CD1c-positive myeloid dendritic cell (primary cell): ENCODE measurements around the gene ITPK1.

ENCODE experiments used
- DNase-seq: peaks from one replicate; pipeline ENCODE4 v3.0.0-alpha.2; 2016; ENCODE audit errors: extremely low spot score

ITPK1 gene

DNA sequence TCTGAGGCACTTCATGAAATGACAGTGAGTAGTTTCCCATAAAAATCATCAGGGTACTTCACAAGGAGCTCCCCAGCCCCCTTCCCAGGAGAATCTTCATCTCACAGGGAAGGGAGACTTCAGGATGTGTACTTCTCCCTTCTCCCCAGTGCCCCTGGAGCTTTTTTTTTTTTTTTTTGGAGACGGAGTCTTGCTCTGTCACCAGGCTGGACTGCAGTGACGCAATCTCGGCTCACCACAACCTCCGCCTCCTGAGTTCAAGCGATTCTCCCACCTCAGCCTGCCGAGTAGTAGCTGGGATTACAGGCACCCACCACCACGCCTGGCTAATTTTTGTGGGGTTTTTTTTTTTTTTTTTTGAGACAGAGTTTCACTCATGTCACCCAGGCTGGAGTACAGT lies 10.4 kb downstream of the ITPK1 start:
- peak; percentile 72 for DNase-seq

DNA sequence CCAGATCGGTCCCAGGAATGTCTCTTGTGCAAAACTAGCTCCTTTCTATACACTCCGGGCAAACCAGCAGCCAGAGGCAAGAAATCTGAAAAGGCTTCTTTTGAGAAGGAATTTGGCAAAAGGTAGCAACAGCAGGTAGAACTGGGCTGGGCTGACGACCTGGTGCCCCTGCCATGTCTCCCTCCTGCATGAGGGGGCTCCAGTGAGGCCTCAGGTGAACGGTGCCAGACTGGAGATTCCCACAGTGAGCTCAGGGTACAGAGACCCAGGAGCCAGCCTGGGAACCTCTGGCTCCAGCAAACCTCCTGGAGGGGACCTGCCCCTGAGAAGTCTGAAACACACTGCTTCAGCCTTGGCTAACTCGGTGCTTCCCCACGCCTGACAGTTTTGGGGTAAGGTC lies 10.8 kb downstream of the ITPK1 start:
- no peak for DNase-seq

DNA sequence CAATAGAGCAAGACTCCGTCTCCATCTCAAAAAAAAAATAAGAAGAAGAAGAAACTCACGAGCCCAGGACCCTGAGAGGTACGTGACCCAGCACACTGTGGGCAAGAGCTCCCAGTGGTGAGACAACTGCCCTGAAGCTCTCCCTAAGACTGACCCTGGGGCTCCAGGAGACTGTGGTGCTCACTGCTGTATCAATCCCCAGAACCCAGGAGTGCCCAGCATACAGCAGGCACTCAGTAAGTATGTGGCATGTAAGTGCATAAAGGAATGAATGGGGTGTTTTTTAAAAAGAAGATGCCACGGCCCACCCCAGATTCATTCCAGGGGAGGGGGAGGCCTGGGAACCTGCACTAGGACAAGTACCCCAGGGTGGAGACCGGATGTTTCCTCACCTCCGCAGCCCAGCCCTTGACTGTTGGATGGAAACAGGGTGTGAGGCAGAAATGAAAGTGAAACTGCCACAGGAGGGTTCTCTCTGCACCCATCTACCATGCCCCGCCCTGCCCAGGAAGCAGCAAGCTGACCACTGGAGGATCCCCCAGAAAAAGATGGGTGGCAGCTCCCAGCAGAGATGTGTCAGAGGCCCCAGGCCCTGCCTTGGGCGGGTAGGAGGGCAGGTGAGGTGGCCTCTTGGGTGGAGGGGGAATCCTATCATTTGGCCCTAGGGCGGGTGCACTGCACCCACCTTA lies 12.2 kb downstream of the ITPK1 start:
- DNase-seq, result peak; percentile 56

DNA sequence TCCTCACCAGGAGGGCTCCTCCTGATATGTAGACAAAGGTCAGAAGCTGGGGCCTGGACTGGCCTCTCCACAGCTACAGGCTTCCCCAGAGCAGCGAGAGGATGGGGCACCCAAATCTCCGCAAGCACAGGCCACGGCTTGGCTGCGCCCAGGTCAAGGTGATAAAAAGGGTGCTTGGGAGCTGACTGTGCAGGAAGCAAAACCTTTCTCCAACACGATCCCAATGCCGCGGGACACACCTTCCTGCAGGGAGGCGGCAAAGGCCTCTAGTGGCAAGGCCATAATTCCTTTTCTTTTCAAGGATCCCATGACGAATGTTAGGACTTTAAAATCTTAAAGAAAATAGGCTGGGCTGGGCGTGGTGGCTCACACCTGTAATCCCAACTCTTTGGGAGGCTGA lies 13.6 kb downstream of the ITPK1 start:
- no peak for DNase-seq

DNA sequence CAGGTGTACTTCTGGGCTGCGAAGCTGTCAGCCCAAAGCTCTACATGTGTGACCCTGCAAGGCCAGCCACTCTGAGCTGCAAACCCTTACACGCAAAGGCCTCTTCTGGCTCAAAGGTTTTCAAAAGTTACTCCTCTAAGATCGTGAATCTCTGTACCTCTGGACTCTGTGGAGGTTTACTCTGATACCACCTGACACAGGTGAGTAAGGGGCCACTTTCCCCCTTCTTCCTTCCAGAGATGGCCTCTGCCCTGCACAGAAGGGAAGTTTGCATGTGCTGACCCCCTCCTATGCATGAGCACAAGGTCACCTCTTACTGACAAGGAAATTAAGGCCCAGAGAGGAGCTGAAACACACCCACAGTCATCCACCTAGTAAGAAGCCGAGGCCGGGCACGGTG lies 14.5 kb downstream of the ITPK1 start:
- no peak for DNase-seq

DNA sequence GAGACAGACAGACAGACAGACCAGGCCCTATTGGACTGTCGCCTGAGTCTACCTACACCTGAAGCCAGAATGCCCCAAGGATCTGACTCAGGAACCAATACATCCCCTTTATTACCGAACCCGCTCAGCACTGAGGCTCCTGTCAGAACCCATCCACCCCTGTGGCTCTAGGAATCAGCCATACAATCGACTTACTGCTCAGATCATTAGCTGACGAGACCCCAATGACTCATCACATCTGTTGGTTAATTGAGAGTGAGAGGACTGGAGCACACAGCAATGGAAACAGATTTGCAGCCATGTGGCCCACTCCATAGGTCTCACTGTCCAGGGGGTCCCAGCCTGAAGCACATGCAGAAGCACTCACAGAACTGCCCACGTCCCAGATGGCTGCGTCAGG lies 15.2 kb downstream of the ITPK1 start:
- no peak for DNase-seq

DNA sequence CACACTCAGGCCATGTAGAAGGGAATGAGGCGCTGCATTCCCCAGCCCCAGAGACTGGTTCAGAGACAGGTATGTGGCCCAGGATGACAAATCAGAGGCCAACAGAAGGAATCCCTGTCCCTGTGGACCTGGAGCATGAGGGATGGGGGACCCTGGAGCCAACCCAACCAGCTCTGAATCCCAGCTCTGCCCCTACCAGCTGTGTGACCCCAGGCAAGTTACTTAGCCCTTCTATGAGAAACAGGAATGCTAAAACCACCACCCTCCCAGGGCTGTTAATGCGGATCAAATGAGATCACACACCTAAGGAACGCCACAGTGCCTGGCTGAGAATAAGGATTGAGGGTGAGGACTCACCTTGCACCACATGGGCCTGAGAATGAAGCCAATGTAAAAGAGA lies 15.6 kb downstream of the ITPK1 start:
- no peak for DNase-seq

DNA sequence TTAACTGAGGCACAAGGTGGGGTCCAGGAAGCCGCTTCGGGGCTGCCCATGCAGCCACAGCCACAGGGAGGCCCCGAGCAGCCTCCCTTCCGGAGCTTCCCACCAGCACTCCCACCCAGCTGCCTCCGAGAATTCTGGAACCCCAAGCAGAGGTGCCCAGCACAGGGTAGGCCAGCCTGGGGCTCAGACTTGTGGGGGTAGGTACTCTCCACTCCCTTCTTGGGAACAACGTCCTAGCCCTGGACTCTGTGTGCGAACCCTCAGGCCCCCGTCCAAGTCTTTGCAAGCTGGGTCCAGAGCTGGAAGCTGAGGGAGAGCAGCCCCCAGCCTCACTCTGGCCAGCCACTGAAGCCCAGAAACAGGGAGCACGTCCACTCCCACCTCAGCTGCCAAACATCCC lies 16.1 kb downstream of the ITPK1 start:
- DNase-seq, result no peak

DNA sequence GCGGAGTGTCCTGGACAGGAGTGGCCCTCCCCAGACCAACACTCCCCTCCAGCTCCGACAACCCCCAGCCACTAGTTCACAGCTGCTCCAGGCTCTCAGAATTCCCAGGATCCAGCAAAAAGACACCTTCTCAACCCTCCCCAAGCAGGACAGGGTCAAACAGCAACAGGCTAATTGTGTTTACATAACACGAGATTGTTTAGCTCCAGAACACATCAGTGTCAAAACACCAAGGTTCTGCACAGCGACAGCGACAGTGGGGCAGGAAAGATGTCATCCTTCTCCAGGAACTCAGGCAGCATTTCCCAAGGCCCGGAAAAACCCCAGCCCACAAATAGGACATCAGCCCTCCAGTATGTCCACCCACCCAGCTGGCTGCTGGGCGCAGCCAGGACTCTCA lies 16.5 kb downstream of the ITPK1 start:
- no peak for DNase-seq

DNA sequence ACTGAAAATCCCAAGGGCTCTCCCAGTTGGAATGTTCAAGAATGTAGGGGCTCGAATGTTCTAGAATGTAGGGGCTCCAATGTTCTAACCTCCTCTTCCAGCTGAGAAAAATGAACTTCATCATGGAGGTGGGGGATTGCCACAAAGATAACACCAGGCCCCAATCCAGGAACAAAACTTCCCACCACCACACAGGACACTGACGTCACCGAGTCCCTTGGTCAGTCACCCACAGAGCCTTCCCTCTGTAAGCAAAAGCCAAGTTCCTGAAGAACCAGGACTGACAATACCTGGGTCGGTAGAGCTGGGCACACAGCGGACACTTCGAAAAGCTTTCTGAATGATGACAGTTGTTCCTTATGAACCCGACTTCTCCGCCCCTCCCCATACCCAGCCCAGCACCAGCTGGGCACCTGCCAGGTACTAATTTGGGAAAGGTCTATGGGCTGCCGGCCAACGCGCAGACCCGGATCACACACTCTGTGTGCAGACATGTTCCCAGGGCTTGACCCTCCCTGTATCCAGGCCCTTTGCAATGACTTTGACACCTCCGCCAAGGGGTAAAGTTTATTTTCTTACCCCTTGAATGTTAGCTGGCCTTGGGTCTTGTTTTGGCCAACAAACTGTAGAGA lies 18.9 kb downstream of the ITPK1 start:
- DNase-seq, result no peak

DNA sequence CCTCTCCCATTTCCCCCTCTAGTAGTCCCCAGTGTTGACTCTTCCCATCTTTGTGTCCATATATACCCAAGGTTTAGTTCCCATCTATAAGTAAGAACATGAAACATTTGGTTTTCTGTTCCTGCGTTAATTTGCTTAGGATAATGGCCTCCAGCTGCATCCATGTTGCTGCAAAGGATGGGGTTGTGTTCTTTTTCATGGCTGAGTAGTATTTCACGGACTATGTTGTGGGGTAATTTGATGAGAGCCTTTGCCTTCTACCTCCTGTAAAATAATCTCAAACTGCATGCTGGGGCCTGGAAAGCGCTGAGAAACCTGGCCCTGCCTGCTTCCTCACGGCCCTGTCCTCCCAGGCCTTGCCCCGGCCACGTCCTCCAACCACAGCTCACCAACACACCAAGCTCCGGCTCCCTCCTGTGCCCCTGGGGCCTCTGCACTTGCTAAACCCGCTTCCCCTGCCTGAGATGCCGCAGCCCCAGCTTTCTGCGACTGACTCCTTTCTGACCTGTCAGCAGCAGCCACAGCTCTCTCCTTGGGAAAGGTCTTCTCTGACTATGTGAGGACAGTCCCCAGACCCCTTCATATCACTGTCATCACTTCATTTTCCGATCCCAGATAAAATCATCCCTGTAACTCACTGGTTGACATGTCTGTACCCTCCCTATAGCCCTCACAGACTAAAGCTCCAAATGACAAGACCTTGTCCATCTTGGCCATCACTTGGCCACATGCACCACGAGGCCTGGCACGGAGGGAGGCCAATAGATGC lies 19.8 kb downstream of the ITPK1 start:
- no peak for DNase-seq

DNA sequence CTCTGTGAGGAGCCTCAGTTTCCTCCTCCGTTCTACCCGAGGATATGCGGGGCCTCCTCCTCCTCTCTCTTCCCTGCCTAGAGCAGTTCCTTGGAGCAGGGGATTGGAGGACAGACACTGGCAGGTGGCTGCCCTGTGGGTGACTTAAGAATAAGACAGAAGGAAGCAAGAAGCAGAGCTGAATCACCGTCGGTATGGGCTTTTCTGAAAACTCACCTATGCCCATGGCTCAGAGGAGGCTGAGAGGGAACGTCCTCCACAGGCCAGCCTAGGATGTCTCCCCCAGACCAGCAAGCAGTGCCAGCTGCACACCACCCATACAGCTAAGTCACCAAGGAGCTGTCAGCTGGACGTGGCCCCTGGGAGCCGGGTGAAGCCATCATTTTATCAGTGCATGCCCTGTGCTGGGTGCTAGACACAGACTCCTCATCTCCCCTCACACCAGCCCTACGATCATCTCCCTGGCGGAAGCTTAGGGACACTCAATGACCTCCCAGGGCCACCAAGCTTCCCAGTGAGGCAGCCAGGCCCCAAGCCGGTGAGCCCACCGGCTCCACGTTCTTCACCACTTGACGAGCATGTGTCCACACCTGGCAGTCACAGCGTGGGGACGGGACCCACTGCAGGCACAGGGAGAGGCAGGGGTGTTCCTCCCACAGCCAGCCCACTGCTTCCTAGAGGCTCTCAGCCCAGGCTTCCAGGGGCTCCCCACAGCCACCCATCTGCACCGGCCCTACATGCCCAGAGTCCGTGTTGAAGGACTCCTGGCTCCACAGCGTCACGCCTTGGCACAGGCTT lies 21.4 kb downstream of the ITPK1 start:
- no peak for DNase-seq

DNA sequence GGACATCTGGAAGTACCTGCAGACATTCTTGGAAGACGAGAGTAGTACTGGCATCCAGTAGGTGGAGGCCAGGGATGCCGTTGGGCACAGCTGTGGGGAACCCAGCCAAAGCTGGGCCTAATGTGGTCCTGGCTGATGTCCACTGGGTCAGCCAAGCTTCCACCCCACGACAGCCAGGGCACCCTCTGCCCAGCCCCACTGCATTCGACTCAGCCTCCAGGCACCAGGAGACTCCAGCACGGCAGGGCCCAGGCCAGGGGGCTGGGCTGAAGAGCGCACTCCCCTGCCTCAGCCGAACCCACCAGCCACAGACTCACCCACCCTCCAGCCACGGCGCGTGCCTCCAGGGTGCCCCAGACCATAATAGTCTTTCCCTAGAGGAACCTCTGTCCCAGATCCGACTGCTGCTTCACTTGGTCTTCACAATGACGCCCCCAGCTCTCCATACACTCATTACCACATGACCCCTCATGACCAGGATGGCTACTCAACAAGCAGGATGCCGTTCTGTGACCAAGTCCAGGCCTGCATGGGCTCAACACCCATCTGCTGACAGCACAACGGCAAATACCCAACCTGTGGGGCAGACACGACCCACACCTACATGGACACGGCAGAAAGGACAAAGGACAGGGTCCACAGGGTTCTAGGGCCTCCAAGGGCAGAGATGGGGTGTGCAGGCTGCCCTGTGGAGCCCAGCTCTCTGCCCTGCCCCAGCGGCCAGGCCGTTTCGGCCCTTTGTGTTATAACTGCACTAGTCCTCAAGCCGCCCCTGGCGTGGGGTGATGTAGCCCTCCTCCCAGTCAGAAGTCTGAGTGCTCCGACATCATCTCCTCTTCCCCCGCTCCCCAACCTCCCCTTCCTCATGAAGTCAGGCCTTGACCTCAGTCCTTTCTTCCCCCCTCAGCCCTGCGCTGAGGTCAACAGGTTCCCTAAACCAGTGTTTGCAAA lies 22.8 kb downstream of the ITPK1 start:
- DNase-seq, result no peak

DNA sequence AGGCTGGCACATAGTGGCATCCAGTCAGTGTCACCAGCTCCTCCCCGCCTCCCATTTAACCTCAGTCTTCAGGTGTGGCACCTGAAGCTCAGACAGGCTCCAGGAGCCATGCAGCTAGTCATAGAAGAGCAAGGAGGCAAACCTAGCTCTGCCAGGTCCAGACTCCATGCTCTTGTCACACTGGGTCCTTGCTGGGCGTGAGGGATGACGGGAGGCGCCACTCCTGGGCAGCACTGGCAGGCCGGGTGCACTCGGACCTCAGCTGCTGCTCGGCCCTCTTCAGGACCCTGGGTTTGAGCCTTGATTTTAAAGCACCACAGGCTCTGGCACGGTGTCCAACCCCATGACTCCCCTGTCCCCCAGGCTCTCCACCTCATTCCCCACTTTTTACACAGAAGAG lies 24.1 kb downstream of the ITPK1 start:
- no peak for DNase-seq

DNA sequence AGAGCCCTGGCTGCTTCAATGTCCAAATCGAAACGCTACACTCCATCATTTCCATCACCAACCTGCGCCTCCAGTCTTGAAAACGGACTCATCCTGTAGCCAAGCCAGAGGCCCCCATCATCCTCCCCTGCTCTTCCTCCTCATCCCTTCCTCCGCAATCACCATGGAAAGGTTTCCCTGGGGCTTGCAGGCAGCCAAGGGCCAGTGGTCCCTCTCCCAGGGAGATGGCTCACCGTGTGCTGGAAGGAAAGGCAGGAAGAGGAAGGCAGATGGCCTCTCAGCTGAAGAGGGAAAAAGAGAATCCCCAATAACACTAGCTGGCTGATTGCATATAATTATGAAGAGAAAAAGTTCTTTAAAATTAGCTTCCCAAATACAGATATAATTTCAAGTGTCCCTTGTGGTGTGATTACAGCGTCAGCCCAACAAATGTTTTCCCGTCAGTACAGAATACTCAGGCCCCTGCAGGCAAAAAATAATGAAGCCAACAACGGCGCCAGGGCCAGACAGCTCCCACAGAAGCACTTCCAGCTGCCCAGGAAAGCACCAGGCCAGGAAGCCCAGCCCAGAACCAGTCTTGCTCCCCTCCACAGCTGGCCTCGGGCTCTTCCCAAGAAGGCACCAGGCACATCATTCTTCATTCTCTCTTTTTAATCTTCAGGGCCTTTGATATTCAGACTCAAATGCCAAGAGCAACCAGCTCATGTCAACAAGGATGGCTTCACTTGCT lies 24.7 kb downstream of the ITPK1 start:
- no peak for DNase-seq

DNA sequence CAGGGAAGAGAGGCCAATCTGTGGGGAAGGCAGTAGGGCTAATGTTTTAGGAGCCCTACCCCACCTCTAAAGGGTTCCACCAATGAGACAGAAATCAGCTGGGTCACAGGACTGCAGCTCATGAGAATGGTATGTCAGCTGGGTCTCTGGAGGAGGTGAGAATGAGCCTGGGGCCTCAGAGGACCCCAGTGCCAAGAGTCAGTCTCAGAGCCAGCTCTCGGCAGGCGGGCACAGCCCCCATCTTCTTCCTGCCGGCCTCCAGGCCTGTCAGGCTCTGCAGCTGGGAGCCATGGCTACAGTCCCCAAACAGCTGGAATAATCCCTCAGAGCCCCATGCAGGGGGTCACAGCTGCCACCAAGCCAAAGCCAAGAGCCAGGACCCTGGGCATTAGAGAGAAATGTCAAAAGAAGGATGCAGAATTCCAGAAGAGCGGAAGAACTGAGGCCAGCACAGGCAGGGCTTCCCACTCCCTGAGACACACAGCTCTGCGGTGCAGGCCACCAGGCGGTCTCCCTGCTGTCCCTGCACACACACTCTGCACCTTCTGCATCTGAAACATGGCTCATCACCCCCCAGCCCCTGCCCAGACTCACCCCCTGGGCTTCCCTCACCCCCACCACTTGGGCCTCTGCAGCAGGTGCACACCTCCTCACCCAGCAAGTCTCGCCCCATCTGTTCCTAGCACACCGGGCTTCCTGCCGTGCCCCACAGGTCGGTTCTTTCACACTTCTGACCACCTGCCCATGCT lies 26.0 kb downstream of the ITPK1 start:
- DNase-seq, result no peak

DNA sequence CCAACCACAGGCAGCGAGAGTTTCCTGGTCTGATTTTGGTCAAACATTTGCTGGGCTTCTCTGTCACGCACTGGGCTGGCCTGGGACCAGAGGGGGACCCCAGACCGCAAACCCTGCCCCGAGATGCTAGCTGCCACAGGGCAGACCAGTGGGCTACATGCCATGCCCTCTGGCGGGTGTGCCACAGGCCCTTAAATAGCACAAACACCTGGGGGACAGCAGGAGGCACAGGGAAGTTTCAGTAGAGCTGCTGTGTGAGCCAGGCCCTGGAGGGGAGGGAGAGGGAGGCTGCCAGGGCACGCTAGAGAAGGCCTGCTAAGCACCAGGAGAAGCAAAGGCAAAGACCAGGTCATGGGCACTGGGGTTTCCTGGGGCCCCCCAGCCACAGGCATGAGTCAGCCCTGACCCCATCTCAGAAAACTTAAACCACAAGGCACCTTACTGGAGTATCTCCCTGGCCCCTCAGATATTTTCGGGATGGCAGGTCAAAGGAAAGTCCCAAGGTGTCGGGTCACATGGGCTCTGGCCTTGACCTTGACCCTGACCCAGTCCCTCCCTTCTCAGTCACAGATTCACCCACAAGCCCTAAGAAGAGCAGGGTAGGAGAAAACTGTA lies 29.2 kb downstream of the ITPK1 start:
- DNase-seq, result no peak

DNA sequence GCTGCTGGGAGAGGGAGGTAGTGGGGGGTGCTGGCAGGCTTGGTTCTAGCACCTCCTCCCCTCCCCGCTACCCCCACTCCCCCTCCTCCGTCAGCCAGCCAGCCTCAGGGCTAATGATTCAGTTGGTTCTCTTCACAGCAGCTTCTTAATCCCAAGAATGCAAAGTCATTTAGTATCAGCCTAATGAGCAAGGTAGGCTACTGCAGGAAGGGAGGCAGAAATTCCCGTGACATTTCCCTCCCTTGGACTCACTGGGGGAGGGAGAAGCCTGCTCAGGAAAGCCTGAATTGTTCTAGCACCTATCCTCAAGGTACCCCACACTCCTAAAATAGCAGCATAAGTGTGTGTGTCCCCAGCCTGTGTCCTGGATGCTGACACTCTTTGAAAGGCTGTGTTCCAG lies 29.8 kb downstream of the ITPK1 start:
- DNase-seq, result no peak
